Mammary epithelial cell (primary cell): Measurements from ENCODE around the gene SPCS1.

Experiments
- EZH2 ChIP-seq: IDR thresholded peaks from 2 replicates; pipeline ENCODE4 v1.6.1; 2012; ENCODE audit warnings: low read length, inconsistent platforms, borderline replicate concordance
- TF ChIP-seq, protein P1 (sequence below), 2 donors: IDR thresholded peaks in 1 of 2; conservative IDR thresholded peaks in 1 of 2; 2 replicates each; pipeline ENCODE4 v1.5.1; 2011 to 2012; ENCODE audit warnings: inconsistent platforms in 2 of 2, low read length in 2 of 2, mild to moderate bottlenecking in 2 of 2, control low read depth in 1 of 2, low read depth in 1 of 2; ENCODE audit not compliant: insufficient read depth in 1 of 2; ENCODE audit errors: extremely low read depth in 1 of 2

DNA sequence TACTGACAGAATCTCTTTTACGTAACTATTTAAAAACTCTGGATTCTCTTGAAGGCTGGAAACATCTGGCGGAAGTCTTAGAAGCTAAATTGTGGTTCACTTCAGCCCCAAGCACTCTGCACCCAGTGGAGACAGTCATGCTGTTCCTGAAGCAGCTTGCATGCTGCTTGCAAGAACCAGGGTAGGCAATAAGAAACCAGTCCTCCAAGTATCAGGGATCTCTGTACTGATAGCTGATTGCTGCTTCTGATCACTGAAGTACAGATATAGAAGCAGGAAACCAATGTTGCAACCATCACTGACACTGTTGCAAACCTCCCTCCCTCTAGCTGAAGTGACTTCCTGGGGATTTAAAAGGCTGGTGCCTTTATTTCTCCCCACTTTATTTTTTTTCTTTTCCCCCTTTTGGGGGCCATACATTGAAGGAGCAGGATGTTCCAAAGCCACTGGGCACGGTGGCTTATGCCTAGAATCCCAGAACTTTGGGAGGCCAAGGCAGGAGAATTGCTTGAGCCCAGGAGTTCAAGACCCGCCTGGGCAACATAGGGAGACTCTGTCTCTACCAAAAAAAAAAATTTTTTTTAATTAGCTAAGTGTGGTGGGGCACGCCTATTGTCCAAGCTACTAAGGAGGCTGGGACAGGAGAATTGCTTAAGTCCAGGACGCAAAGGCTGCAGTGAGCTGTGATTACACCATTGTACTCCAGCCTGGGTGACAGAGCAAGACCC is 15.3 kb downstream of the SPCS1 start:
- TF ChIP-seq, protein P1, sequence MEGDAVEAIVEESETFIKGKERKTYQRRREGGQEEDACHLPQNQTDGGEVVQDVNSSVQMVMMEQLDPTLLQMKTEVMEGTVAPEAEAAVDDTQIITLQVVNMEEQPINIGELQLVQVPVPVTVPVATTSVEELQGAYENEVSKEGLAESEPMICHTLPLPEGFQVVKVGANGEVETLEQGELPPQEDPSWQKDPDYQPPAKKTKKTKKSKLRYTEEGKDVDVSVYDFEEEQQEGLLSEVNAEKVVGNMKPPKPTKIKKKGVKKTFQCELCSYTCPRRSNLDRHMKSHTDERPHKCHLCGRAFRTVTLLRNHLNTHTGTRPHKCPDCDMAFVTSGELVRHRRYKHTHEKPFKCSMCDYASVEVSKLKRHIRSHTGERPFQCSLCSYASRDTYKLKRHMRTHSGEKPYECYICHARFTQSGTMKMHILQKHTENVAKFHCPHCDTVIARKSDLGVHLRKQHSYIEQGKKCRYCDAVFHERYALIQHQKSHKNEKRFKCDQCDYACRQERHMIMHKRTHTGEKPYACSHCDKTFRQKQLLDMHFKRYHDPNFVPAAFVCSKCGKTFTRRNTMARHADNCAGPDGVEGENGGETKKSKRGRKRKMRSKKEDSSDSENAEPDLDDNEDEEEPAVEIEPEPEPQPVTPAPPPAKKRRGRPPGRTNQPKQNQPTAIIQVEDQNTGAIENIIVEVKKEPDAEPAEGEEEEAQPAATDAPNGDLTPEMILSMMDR (conservative IDR thresholded peaks at IDR 0.05 in 1 of 2, IDR thresholded peaks at IDR 0.05 in 1 of 2; ENCODE audit: extremely low read depth in 1 of 2, insufficient read depth in 1 of 2, low read depth in 1 of 2, low read length in 2 of 2), result no peak
- no peak for TF ChIP-seq EZH2
